Fibroblast of villous mesenchyme (primary cell): ENCODE measurements around the gene SGCE. TPM values are rescaled to one million over a fixed set of nuclear protein-coding genes. Genes with fewer than 3 reads are reported as not detected.
A peak's percentile ranks its signal among the peaks of the same experiment; 100 is the strongest.

Experiments used
- DNase-seq: peaks from one replicate; pipeline ENCODE4 v3.0.0-alpha.2; 2010; ENCODE audit warnings: low read depth
- H3K4me3 ChIP-seq: 2 replicates; pipeline ENCODE4 v1.5.1; 2011; ENCODE audit warnings: low read depth, mild to moderate bottlenecking, low read length
- total RNA-seq: library from RNA; depleted of rRNA; stranded (reverse); fragments of >200 nt; gene quantifications from 2 replicates; pipeline ENCODE4 v1.2.3, GENCODE V29; 2012
- TF ChIP-seq, protein P1 (sequence below): IDR thresholded peaks from 2 replicates; pipeline ENCODE4 v1.5.1; 2012; ENCODE audit warnings: low read depth, mild to moderate bottlenecking, low read length; ENCODE audit not compliant: insufficient read depth

The SGCE gene
- total RNA-seq, 1 donor, result 92.8 TPM

DNA sequence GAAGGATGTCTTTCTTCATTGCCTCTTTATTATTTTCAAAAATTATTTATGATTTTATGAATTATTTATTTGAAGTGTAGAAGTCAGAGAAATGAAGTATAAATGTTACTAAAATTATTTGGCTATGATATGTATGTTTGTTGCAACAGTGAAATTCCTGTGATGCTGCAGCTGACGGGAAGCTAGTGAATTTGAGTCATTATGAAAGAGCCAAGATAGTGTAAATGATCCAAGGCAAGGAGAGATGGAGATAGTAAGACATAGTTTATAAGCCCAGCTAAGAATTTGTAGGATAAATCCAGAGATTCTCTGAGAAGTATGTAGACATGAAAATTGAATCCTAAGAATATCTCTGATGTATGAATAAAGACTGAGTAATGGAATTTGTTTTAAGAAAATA lies 115.5 kb downstream of the SGCE start:
- DNase-seq, result peak; percentile 18
- TF ChIP-seq, protein P1, sequence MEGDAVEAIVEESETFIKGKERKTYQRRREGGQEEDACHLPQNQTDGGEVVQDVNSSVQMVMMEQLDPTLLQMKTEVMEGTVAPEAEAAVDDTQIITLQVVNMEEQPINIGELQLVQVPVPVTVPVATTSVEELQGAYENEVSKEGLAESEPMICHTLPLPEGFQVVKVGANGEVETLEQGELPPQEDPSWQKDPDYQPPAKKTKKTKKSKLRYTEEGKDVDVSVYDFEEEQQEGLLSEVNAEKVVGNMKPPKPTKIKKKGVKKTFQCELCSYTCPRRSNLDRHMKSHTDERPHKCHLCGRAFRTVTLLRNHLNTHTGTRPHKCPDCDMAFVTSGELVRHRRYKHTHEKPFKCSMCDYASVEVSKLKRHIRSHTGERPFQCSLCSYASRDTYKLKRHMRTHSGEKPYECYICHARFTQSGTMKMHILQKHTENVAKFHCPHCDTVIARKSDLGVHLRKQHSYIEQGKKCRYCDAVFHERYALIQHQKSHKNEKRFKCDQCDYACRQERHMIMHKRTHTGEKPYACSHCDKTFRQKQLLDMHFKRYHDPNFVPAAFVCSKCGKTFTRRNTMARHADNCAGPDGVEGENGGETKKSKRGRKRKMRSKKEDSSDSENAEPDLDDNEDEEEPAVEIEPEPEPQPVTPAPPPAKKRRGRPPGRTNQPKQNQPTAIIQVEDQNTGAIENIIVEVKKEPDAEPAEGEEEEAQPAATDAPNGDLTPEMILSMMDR, result no peak
- no peak overlapping the region for H3K4me3 ChIP-seq

Other genes with a start within 250 kb of the SGCE start
- 9.3 and 16.0 TPM in 2 replicates for gene CASD1, start 146.3 kb downstream of the SGCE start, total RNA-seq